ENCODE data around the gene TAF1C.

GRCh38 chr16:84138824-84139627 is 47.8 kb downstream of the TAF1C start:
- no peak for TF ChIP-seq CTCF (conservative IDR thresholded peaks at IDR 0.05; ENCODE audit: low read length)
- no peak for TF ChIP-seq EZH2phosphoT487 (IDR thresholded peaks at IDR 0.05; ENCODE audit: borderline replicate concordance)
